ENCODE measurements around the gene TTI1.

TTI1 gene

GRCh38 chr20:37983286-37983685 is 50.0 kb downstream of the TTI1 start:
- no peak for DNase-seq (ENCODE audit: low read depth, low spot score)
- no peak for TF ChIP-seq CTCF (IDR thresholded peaks at IDR 0.05; ENCODE audit: low read depth, low read length)
- in situ Hi-C loops (cut with HindIII; ENCODE audit: low sequenced_read_pairs), result no loop called here
- H3K4me3 ChIP-seq (ENCODE audit: low read depth, low read length), result no peak overlapping the region

GRCh38 chr20:37981568-37981967 is 51.7 kb downstream of the TTI1 start:
- in situ Hi-C loops (cut with HindIII; ENCODE audit: low sequenced_read_pairs), result no loop called here
- TF ChIP-seq CTCF (IDR thresholded peaks at IDR 0.05; ENCODE audit: low read depth, low read length), result no peak
- DNase-seq (ENCODE audit: low read depth, low spot score), result no peak
- no peak overlapping the region for H3K4me3 ChIP-seq (ENCODE audit: low read depth, low read length)

- no peak overlapping the region for H3K4me3 ChIP-seq (ENCODE audit: low read depth, low read length)
- TF ChIP-seq CTCF (IDR thresholded peaks at IDR 0.05; ENCODE audit: low read depth, low read length), result no peak
- in situ Hi-C loops (cut with HindIII; ENCODE audit: low sequenced_read_pairs), result no loop called here
- DNase-seq (ENCODE audit: low read depth, low spot score), result no peak
Measured at GRCh38 chr20:37980876-37981275, 52.4 kb downstream of the TTI1 start.

- no peak for DNase-seq (ENCODE audit: low read depth, low spot score)
- in situ Hi-C loops (cut with HindIII; ENCODE audit: low sequenced_read_pairs), result no loop called here
- H3K4me3 ChIP-seq (ENCODE audit: low read depth, low read length), result no peak overlapping the region
- TF ChIP-seq CTCF (IDR thresholded peaks at IDR 0.05; ENCODE audit: low read depth, low read length), result no peak
Measured at GRCh38 chr20:37980383-37980782, 52.9 kb downstream of the TTI1 start.

- no peak for DNase-seq (ENCODE audit: low read depth, low spot score)
- TF ChIP-seq CTCF (IDR thresholded peaks at IDR 0.05; ENCODE audit: low read depth, low read length), result no peak
- in situ Hi-C loops (cut with HindIII; ENCODE audit: low sequenced_read_pairs), result no loop called here
- H3K4me3 ChIP-seq (ENCODE audit: low read depth, low read length), result no peak overlapping the region
Measured at GRCh38 chr20:37979021-37979985, 54.0 kb downstream of the TTI1 start.

- in situ Hi-C loops (cut with HindIII; ENCODE audit: low sequenced_read_pairs), result no loop called here
- no peak for DNase-seq (ENCODE audit: low read depth, low spot score)
- H3K4me3 ChIP-seq (ENCODE audit: low read depth, low read length), result no peak overlapping the region
- no peak for TF ChIP-seq CTCF (IDR thresholded peaks at IDR 0.05; ENCODE audit: low read depth, low read length)
Measured at GRCh38 chr20:37977786-37978185, 55.5 kb downstream of the TTI1 start.
